GM23338 (cell line): ENCODE results near the gene UBALD1. TPM values are rescaled to one million over a fixed set of nuclear protein-coding genes. Genes with fewer than 3 reads are reported as not detected.
"Not testable (repeated sequence)": the region's sequence is repeated elsewhere in the genome, so short reads cannot be mapped to it uniquely, and the experiment has no call there.

Source experiments
- ATAC-seq: fragments of 200-7000 bp; cut with Tn5 transposase; 3 replicates; pipeline ENCODE4 v1.9.1; 2020
- DNase-seq: peaks from one replicate; pipeline ENCODE4 v3.0.0-alpha.2; 2015; ENCODE audit warnings: low spot score
- H2AFZ ChIP-seq: fragments of 200-600 bp; sonication (generic); 2 replicates; pipeline ENCODE4 v1.8.0; 2016; ENCODE audit warnings: antibody characterized with exemption, mild to moderate bottlenecking, moderate library complexity
- H3F3A ChIP-seq: fragments of 200-600 bp; sonication (generic); replicated peaks from 2 replicates; pipeline ENCODE4 v1.8.0; 2017; ENCODE audit warnings: antibody characterized with exemption, mixed run types, low read depth
- H3K27ac ChIP-seq: fragments of 200-600 bp; sonication (generic); 2 replicates; pipeline ENCODE4 v1.6.1; 2016; ENCODE audit warnings: low read depth
- H3K27me3 ChIP-seq: fragments of 200-600 bp; sonication (generic); 2 replicates; pipeline ENCODE4 v1.8.0; 2016; ENCODE audit warnings: mild to moderate bottlenecking, mixed run types, moderate library complexity; ENCODE audit not compliant: insufficient read depth
- H3K36me3 ChIP-seq: fragments of 200-600 bp; sonication (generic); 2 replicates; pipeline ENCODE4 v1.8.0; 2016; ENCODE audit warnings: mild to moderate bottlenecking; ENCODE audit not compliant: insufficient read depth
- H3K4me1 ChIP-seq: fragments of 200-600 bp; sonication (generic); 2 replicates; pipeline ENCODE4 v1.8.0; 2016; ENCODE audit warnings: mild to moderate bottlenecking, moderate library complexity; ENCODE audit not compliant: insufficient read depth
- H3K4me2 ChIP-seq: fragments of 200-600 bp; sonication (generic); 2 replicates; pipeline ENCODE4 v1.7.1; 2017; ENCODE audit warnings: mixed run types
- H3K4me3 ChIP-seq: fragments of 200-600 bp; sonication (generic); 2 replicates; pipeline ENCODE4 v1.6.1; 2016; ENCODE audit warnings: mixed run types
- H3K79me2 ChIP-seq: fragments of 200-600 bp; sonication (generic); replicated peaks from 2 replicates; pipeline ENCODE4 v1.8.0; 2017; ENCODE audit warnings: mild to moderate bottlenecking; ENCODE audit not compliant: insufficient read depth
- H3K9me2 ChIP-seq: fragments of 200-600 bp; sonication (generic); 2 replicates; pipeline ENCODE4 v1.8.0; 2017; ENCODE audit not compliant: insufficient read depth
- H4K20me1 ChIP-seq: fragments of 200-600 bp; sonication (generic); replicated peaks from 2 replicates; pipeline ENCODE4 v1.8.0; 2017; ENCODE audit warnings: mild to moderate bottlenecking; ENCODE audit not compliant: insufficient read depth
- H3K27ac Mint-ChIP-seq: 2 replicates; pipeline ENCODE4 v1.8.0; 2020; ENCODE audit warnings: inconsistent platforms, mild to moderate bottlenecking, moderate library complexity, mixed read lengths
- H3K27me3 Mint-ChIP-seq: 3 replicates; pipeline ENCODE4 v1.8.0; 2022; ENCODE audit warnings: low read depth, mild to moderate bottlenecking, moderate library complexity, mixed read lengths, inconsistent platforms; ENCODE audit not compliant: insufficient read depth, poor library complexity
- H3K36me3 Mint-ChIP-seq: 3 replicates; pipeline ENCODE4 v1.8.0; 2021; ENCODE audit warnings: low read depth, mild to moderate bottlenecking, inconsistent platforms, moderate library complexity, mixed read lengths
- H3K4me1 Mint-ChIP-seq: 3 replicates; pipeline ENCODE4 v1.8.0; 2020; ENCODE audit warnings: mild to moderate bottlenecking, inconsistent platforms, mixed read lengths
- H3K4me3 Mint-ChIP-seq: 3 replicates; pipeline ENCODE4 v1.8.0; 2021; ENCODE audit warnings: moderate library complexity, mild to moderate bottlenecking, inconsistent platforms, mixed read lengths
- H3K9me3 Mint-ChIP-seq: 3 replicates; pipeline ENCODE4 v1.8.0; 2020; ENCODE audit warnings: moderate library complexity, mild to moderate bottlenecking, inconsistent platforms, mixed read lengths
- CTCF ChIP-seq, 2 experiments: fragments of 200-600 bp in 1 of 2; sonication (generic) in 1 of 2; conservative IDR thresholded peaks; 2 replicates each; pipeline versions ENCODE4 v1.5.1 to v1.6.1; 2016 to 2017; ENCODE audit warnings: antibody characterized with exemption in 2 of 2, low read depth in 2 of 2, mild to moderate bottlenecking in 2 of 2, moderate library complexity in 1 of 2
- EZH2phosphoT487 ChIP-seq: fragments of 200-600 bp; sonication (generic); IDR thresholded peaks from one replicate; pipeline ENCODE4 v1.8.1; 2018; ENCODE audit warnings: antibody characterized with exemption; ENCODE audit not compliant: unreplicated experiment
- JUNB ChIP-seq: IDR thresholded peaks from one replicate; pipeline ENCODE4 v1.6.1; 2016; ENCODE audit warnings: antibody characterized with exemption; ENCODE audit not compliant: unreplicated experiment
- REST ChIP-seq: IDR thresholded peaks from one replicate; pipeline ENCODE4 v1.6.1; 2018; ENCODE audit warnings: antibody characterized with exemption; ENCODE audit not compliant: unreplicated experiment
- STAT1 ChIP-seq: IDR thresholded peaks from one replicate; pipeline ENCODE4 v1.6.1; 2016; ENCODE audit warnings: antibody characterized with exemption; ENCODE audit not compliant: unreplicated experiment
- ZNF114 ChIP-seq: fragments of 250-450 bp; sonication (Bioruptor Pico); IDR thresholded peaks from 2 replicates; pipeline ENCODE4 v1.5.0; 2020; ENCODE audit warnings: mild to moderate bottlenecking, moderate library complexity
- ZNF331 ChIP-seq: fragments of 250-450 bp; sonication (Bioruptor Pico); IDR thresholded peaks from 2 replicates; pipeline ENCODE4 v1.5.0; 2020; ENCODE audit warnings: low read depth, mild to moderate bottlenecking, moderate library complexity
- polyA plus RNA-seq: library from polyadenylated mRNA; unstranded; fragments of >200 nt; fragmentation: Nextera tagmentation; extraction: Ambion mirVana; gene quantifications from 2 replicates; pipeline ENCODE4 v1.2.1, GENCODE V29; 2016
- total RNA-seq: library from RNA; depleted of rRNA; stranded (reverse); fragments of >200 nt; shearing (Covaris generic); gene quantifications from 2 replicates; pipeline ENCODE4 v1.2.3, GENCODE V29; 2014

The UBALD1 gene
- total and polyA plus RNA-seq, 2 experiments from 2014 or later: 20.7 to 32.8 TPM

- H3K9me2 ChIP-seq: peaks cover 6% of the 10 kb centered on the region; the same call in 1 of the 2 replicates
- H3K4me1 ChIP-seq: peaks cover 14% of the 10 kb centered on the region
- peaks cover 4% of the 10 kb centered on the region; the same call in 1 of the 3 replicates for H3K9me3 Mint-ChIP-seq
- H4K20me1 ChIP-seq: no peaks in the 10 kb centered on the region
- peaks cover 9% of the 10 kb centered on the region for H3K27me3 Mint-ChIP-seq
- H3K4me3 Mint-ChIP-seq: no peak overlapping the region
- no peak overlapping the region for H3K27ac Mint-ChIP-seq
- H3K27ac ChIP-seq: no peak overlapping the region
- no peaks in the 10 kb centered on the region for H3K36me3 ChIP-seq
- DNase-seq: peak; percentile 70
- peaks cover 10% of the 10 kb centered on the region for H3K36me3 Mint-ChIP-seq
- peak; percentile 79 for ATAC-seq
- H2AFZ ChIP-seq: no peak overlapping the region
- H3K79me2 ChIP-seq: no peaks in the 10 kb centered on the region
- H3F3A ChIP-seq: 0 out of 2 replicates have a peak, but pooled peaks cover 9% of the 10 kb centered on the region
- peaks cover 18% of the 10 kb centered on the region for H3K4me1 Mint-ChIP-seq
- no peak for TF ChIP-seq JUNB
- peak; percentile 38 to 84 for TF ChIP-seq CTCF (conservative IDR thresholded peaks at IDR 0.05; ENCODE audit: low read depth in 2 of 2)
- TF ChIP-seq ZNF114 (CRISPR knock-in tag): no peak
- H3K4me2 ChIP-seq: no peak overlapping the region
- H3K27me3 ChIP-seq: no peaks in the 10 kb centered on the region
- H3K4me3 ChIP-seq: no peak overlapping the region
Observed at GRCh38 chr16:4574919-4575705, 39.6 kb downstream of the UBALD1 start.

GRCh38 chr16:4573926-4574325 is 40.8 kb downstream of the UBALD1 start:
- not testable (repeated sequence) for H4K20me1 ChIP-seq, H2AFZ ChIP-seq, H3K36me3 ChIP-seq, H3K27ac Mint-ChIP-seq, H3K27ac ChIP-seq, H3K4me3 Mint-ChIP-seq, DNase-seq, H3K27me3 ChIP-seq, H3K9me2 ChIP-seq, H3K9me3 Mint-ChIP-seq, H3K4me3 ChIP-seq, H3K79me2 ChIP-seq, ATAC-seq, H3K4me2 ChIP-seq, H3K27me3 Mint-ChIP-seq
- 0 out of 2 replicates have a peak, but pooled peaks cover 13% of the 10 kb centered on the region for H3F3A ChIP-seq
- peaks cover 26% of the 10 kb centered on the region for H3K4me1 Mint-ChIP-seq
- peaks cover 10% of the 10 kb centered on the region for H3K36me3 Mint-ChIP-seq
- H3K4me1 ChIP-seq: peaks cover 26% of the 10 kb centered on the region

GRCh38 chr16:4572715-4573114 is 42.0 kb downstream of the UBALD1 start:
- Histone ChIP-seq H3K36me3 (no peaks in the 10 kb centered on the region), H2AFZ (no peak overlapping the region), H3K4me2 (no peak overlapping the region), H3K9me2 (peaks cover 6% of the 10 kb centered on the region; the same call in 1 of the 2 replicates), H3K4me3 (no peak overlapping the region), H4K20me1 (no peaks in the 10 kb centered on the region), H3F3A (0 out of 2 replicates have a peak, but pooled peaks cover 13% of the 10 kb centered on the region), H3K27ac (no peak overlapping the region), H3K4me1 (peaks cover 37% of the 10 kb centered on the region), H3K27me3 (no peaks in the 10 kb centered on the region), H3K79me2 (no peaks in the 10 kb centered on the region)
- no peak for ATAC-seq
- Mint-ChIP-seq H3K4me1 (peaks cover 30% of the 10 kb centered on the region), H3K4me3 (no peak overlapping the region), H3K36me3 (peaks cover 10% of the 10 kb centered on the region), H3K27me3 (peaks cover 11% of the 10 kb centered on the region), H3K9me3 (peaks cover 8% of the 10 kb centered on the region; the same call in 2 of the 3 replicates), H3K27ac (no peak overlapping the region)
- no peak for DNase-seq
- TF ChIP-seq STAT1 (no peak), JUNB (no peak), EZH2phosphoT487 (no peak), ZNF331 (CRISPR knock-in tag) (no peak), CTCF (conservative IDR thresholded peaks at IDR 0.05; ENCODE audit: low read depth in 2 of 2) (no peak), REST (no peak)
